ENCODE data around the gene MTG1.
"Not testable (repeated sequence)": the region's sequence is repeated elsewhere in the genome, so short reads cannot be mapped to it uniquely, and the experiment has no call there.

The MTG1 gene

GRCh38 chr10:133466683-133467275 lies 72.8 kb downstream of the MTG1 start:
- DNase-seq (ENCODE audit: low spot score) = no peak

GRCh38 chr10:133467286-133467911 lies 73.4 kb downstream of the MTG1 start:
- DNase-seq (ENCODE audit: low spot score) = no peak

GRCh38 chr10:133469205-133469604 lies 75.2 kb downstream of the MTG1 start:
- DNase-seq (ENCODE audit: low spot score) = not testable (repeated sequence)

GRCh38 chr10:133471300-133472109 lies 77.5 kb downstream of the MTG1 start:
- DNase-seq (ENCODE audit: low spot score) = no peak

Measured in activated CD4-positive, alpha-beta T cell treated with anti-CD3 and anti-CD28 coated beads, Interleukin-2, Interleukin-4, amounts not matched to agents 100 ng/mL and 50 ng/mL, durations not matched to agents 16 hours and 8 hours (primary cell).